Thyroid gland (tissue), 4 donors: Measurements from ENCODE around the gene LAMC2. TPM values are rescaled to one million over a fixed set of nuclear protein-coding genes. Genes with fewer than 3 reads are reported as not detected.
A peak's percentile ranks its signal among the peaks of the same experiment; 100 is the strongest.

Experiments
- DNase-seq, 2 donors: peaks; one replicate each; pipeline ENCODE4 v3.0.0-alpha.2; 2019
- H3K27ac ChIP-seq, 3 donors: fragments of 200-600 bp; sonication (generic); 1 replicate in 2 of 3; 2 replicates in 1 of 3; pipeline ENCODE4 v1.5.1; 2016 to 2019; ENCODE audit warnings: mild to moderate bottlenecking in 1 of 3, moderate library complexity in 1 of 3
- H3K27me3 ChIP-seq: fragments of 200-600 bp; sonication (generic); one replicate; pipeline ENCODE4 v1.5.1; 2019
- H3K36me3 ChIP-seq, 2 donors: fragments of 200-600 bp; sonication (generic); one replicate each; pipeline ENCODE4 v1.5.1; 2016 to 2019
- H3K4me1 ChIP-seq, 2 donors: fragments of 200-600 bp; sonication (generic); one replicate each; pipeline ENCODE4 v1.5.1; 2017 to 2019
- H3K4me3 ChIP-seq, 3 donors: fragments of 200-600 bp; sonication (generic); replicated peaks in 1 of 3; 1 replicate in 2 of 3; 2 replicates in 1 of 3; pipeline ENCODE4 v1.5.1; 2016; ENCODE audit warnings: mild to moderate bottlenecking in 1 of 3
- H3K9me3 ChIP-seq: fragments of 200-600 bp; sonication (generic); one replicate; pipeline ENCODE4 v1.5.1; 2017
- CTCF ChIP-seq, 6 experiments: fragments of 200-600 bp in 3 of 6; fragments of 450-650 bp in 3 of 6; sonication (generic) in 3 of 6; IDR thresholded peaks; one replicate each; pipeline ENCODE4 v1.5.1; 2016 to 2019; ENCODE audit warnings: antibody characterized with exemption in 6 of 6, mild to moderate bottlenecking in 2 of 6, inconsistent platforms in 1 of 6, moderate library complexity in 1 of 6
- POLR2A ChIP-seq, 2 donors: fragments of 450-650 bp; IDR thresholded peaks; one replicate each; pipeline ENCODE4 v1.6.1; 2017; ENCODE audit warnings: antibody characterized with exemption in 2 of 2, mild to moderate bottlenecking in 2 of 2, moderate library complexity in 1 of 2
- WGBS, 2 donors: methylation state at CpG; one replicate each; pipeline ENCODE4 v1.1.5; 2017; 5-methylcytosine and 5-hydroxymethylcytosine counted together
- intact Hi-C: fragments of 100-400 bp; cut with DNase I; formaldehyde crosslinking; loops from one replicate; pipeline ENCODE4 v1.15.1; 2023
- total RNA-seq, 4 donors: library from RNA; depleted of rRNA; stranded (reverse); fragments of >200 nt; gene quantifications; one replicate each; pipeline ENCODE4 v1.2.3, GENCODE V29; 2016

The LAMC2 gene
- total RNA-seq, 4 donors from 2014 or later, result 24.3 to 53.4 (median 27.9) TPM

GRCh38 chr1:183218971-183219615 lies 33.0 kb downstream of the LAMC2 start:
- intact Hi-C loops, result no loop called here

GRCh38 chr1:183219616-183220009 lies 33.5 kb downstream of the LAMC2 start:
- no peak for DNase-seq
- intact Hi-C loops, result no loop called here
- Histone ChIP-seq H3K4me3 (no peak overlapping the region), H3K27ac (peak overlapping the region; percentile 68 to 90 (median 72)), H3K9me3 (no peaks in the 10 kb centered on the region), H3K4me1 (peaks cover 34 to 40% of the 10 kb centered on the region in 2 donors), H3K36me3 (no peaks in the 10 kb centered on the region), H3K27me3 (no peaks in the 10 kb centered on the region)
- TF ChIP-seq CTCF (IDR thresholded peaks at IDR 0.05), result no peak
- TF ChIP-seq POLR2A (IDR thresholded peaks at IDR 0.05), result no peak

More at GRCh38 chr1:183218971-183219615, 33.0 kb downstream of the LAMC2 start:
- no peaks in the 10 kb centered on the region for H3K36me3 ChIP-seq
- H3K4me3 ChIP-seq, result no peak overlapping the region
- DNase-seq, result peak; percentile 86 to 87
- peak overlapping the region; percentile 68 to 90 (median 72) for H3K27ac ChIP-seq
- TF ChIP-seq POLR2A (IDR thresholded peaks at IDR 0.05) (peak in 1 of 2 donors; percentile 55), CTCF (IDR thresholded peaks at IDR 0.05) (no peak)
- peaks cover 40 to 45% of the 10 kb centered on the region in 2 donors for H3K4me1 ChIP-seq
- H3K27me3 ChIP-seq, result no peaks in the 10 kb centered on the region
- WGBS, 2 donors, result 14 to 21% methylated on average over 5 of the region's 5 CpGs
- no peaks in the 10 kb centered on the region for H3K9me3 ChIP-seq

- Histone ChIP-seq H3K27me3 (no peaks in the 10 kb centered on the region), H3K4me1 (peaks cover 21 to 36% of the 10 kb centered on the region in 2 donors), H3K36me3 (no peaks in the 10 kb centered on the region), H3K27ac (peak overlapping the region; percentile 7 to 38 (median 37)), H3K9me3 (no peaks in the 10 kb centered on the region), H3K4me3 (no peak overlapping the region)
- intact Hi-C loops, result no loop called here
- 85 to 90% methylated on average over 3 of the region's 3 CpGs for WGBS, 2 donors
- DNase-seq, result no peak
- TF ChIP-seq POLR2A (IDR thresholded peaks at IDR 0.05) (no peak), CTCF (IDR thresholded peaks at IDR 0.05) (no peak)
These were observed 36.8 kb downstream of the LAMC2 start for GRCh38 chr1:183222909-183223308.

- intact Hi-C loops, result no loop called here
- TF ChIP-seq CTCF (IDR thresholded peaks at IDR 0.05) (no peak), POLR2A (IDR thresholded peaks at IDR 0.05) (no peak)
- Histone ChIP-seq H3K4me1 (peaks cover 16 to 31% of the 10 kb centered on the region in 2 donors), H3K27ac (peak overlapping the region; percentile 7 to 38 (median 37)), H3K36me3 (no peaks in the 10 kb centered on the region), H3K9me3 (no peaks in the 10 kb centered on the region), H3K4me3 (no peak overlapping the region), H3K27me3 (no peaks in the 10 kb centered on the region)
- peak; percentile 36 to 40 for DNase-seq
- 34 to 51% methylated on average over 3 of the region's 3 CpGs for WGBS, 2 donors
These were observed 37.4 kb downstream of the LAMC2 start for GRCh38 chr1:183223467-183223866.

- H3K4me3 ChIP-seq, result no peak overlapping the region
- no peak overlapping the region for H3K27ac ChIP-seq
- TF ChIP-seq CTCF (IDR thresholded peaks at IDR 0.05), result no peak
- no peak for TF ChIP-seq POLR2A (IDR thresholded peaks at IDR 0.05)
- 86 to 88% methylated on average over 4 of the region's 4 CpGs for WGBS, 2 donors
- peaks cover 0 to 17% of the 10 kb centered on the region in 2 donors for H3K4me1 ChIP-seq
- H3K36me3 ChIP-seq, result no peaks in the 10 kb centered on the region
- intact Hi-C loops, result loop anchor here (5.0 kb wide), 1 partner anchor 259 kb away; no protein-coding TSS in a partner anchor
- no peak for DNase-seq
- H3K27me3 ChIP-seq, result no peaks in the 10 kb centered on the region
- H3K9me3 ChIP-seq, result no peaks in the 10 kb centered on the region
These were observed 40.3 kb downstream of the LAMC2 start for GRCh38 chr1:183226361-183226760.
